GM23338 (cell line): ENCODE measurements around the gene IDE.

Experiments used
- CTCF ChIP-seq, 2 experiments: fragments of 200-600 bp in 1 of 2; sonication (generic) in 1 of 2; conservative IDR thresholded peaks; 2 replicates each; pipeline versions ENCODE4 v1.5.1 to v1.6.1; 2016 to 2017; ENCODE audit warnings: antibody characterized with exemption in 2 of 2, low read depth in 2 of 2, mild to moderate bottlenecking in 2 of 2, moderate library complexity in 1 of 2
- EZH2phosphoT487 ChIP-seq: fragments of 200-600 bp; sonication (generic); IDR thresholded peaks from one replicate; pipeline ENCODE4 v1.8.1; 2018; ENCODE audit warnings: antibody characterized with exemption; ENCODE audit not compliant: unreplicated experiment
- POLR2AphosphoS5 ChIP-seq: IDR thresholded peaks from 2 replicates; pipeline ENCODE4 v1.6.1; 2016; ENCODE audit warnings: antibody characterized with exemption, low read depth

GRCh38 chr10:92559046-92559445 is 14.8 kb downstream of the IDE start:
- TF ChIP-seq EZH2phosphoT487 = no peak
- TF ChIP-seq CTCF (conservative IDR thresholded peaks at IDR 0.05; ENCODE audit: low read depth in 2 of 2) = no peak
- TF ChIP-seq POLR2AphosphoS5 = no peak
